Chondrocyte (in vitro differentiated cells): ENCODE results near the gene ACER3. TPM values are rescaled to one million over a fixed set of nuclear protein-coding genes. Genes with fewer than 3 reads are reported as not detected.
"Not testable (repeated sequence)": the region's sequence is repeated elsewhere in the genome, so short reads cannot be mapped to it uniquely, and the experiment has no call there.

Experiments
- DNase-seq: peaks from one replicate; pipeline ENCODE4 v3.0.0; 2021; ENCODE audit warnings: mixed read lengths, low spot score
- H3K27ac Mint-ChIP-seq: one replicate; pipeline ENCODE4 v1.8.0; 2021; ENCODE audit warnings: mild to moderate bottlenecking, moderate library complexity, mixed read lengths; ENCODE audit not compliant: unreplicated experiment
- H3K27me3 Mint-ChIP-seq: 2 replicates; pipeline ENCODE4 v1.8.0; 2021; ENCODE audit warnings: low read depth, mixed read lengths
- H3K36me3 Mint-ChIP-seq: 2 replicates; pipeline ENCODE4 v1.8.0; 2021; ENCODE audit warnings: low read depth, mixed read lengths
- H3K4me1 Mint-ChIP-seq: 2 replicates; pipeline ENCODE4 v1.8.0; 2021; ENCODE audit warnings: low read depth, mild to moderate bottlenecking, mixed read lengths
- H3K4me3 Mint-ChIP-seq: one replicate; pipeline ENCODE4 v1.8.0; 2021; ENCODE audit warnings: mild to moderate bottlenecking, moderate library complexity, mixed read lengths; ENCODE audit not compliant: unreplicated experiment
- H3K9me3 Mint-ChIP-seq: 2 replicates; pipeline ENCODE4 v1.8.0; 2021; ENCODE audit warnings: low read depth, mixed read lengths
- CTCF ChIP-seq: fragments of 200-600 bp; sonication (generic); IDR thresholded peaks from 2 replicates; pipeline ENCODE4 v1.5.0; 2021; ENCODE audit warnings: antibody characterized with exemption, mild to moderate bottlenecking, moderate library complexity
- long read RNA-seq: library from polyadenylated mRNA; stranded (forward); transcript quantifications from one replicate; pipeline ENCODE4 v2.0.0, GENCODE V29; 2021
- total RNA-seq: library from RNA; stranded (reverse); gene quantifications from 3 replicates; pipeline ENCODE4 v1.2.1, GENCODE V29; 2021

ACER3 gene
- 15.8 to 17.9 TPM (median 16.0 TPM) in 3 replicates for total RNA-seq
- long read RNA-seq, full-length matches to known transcripts, result 10 of 11 reads
- long read RNA-seq, partial matches to known transcripts, result 0 of 11 reads
- long read RNA-seq, other reads (novel, unspliced or antisense), result 1 of 11 reads

- TF ChIP-seq CTCF, result peak; percentile 61
- H3K4me3 Mint-ChIP-seq, result peak within 1 kb of the TSS; percentile 89
- no peaks in the 10 kb centered on the region for H3K9me3 Mint-ChIP-seq
- peak within 1 kb of the TSS; percentile 89 for H3K27ac Mint-ChIP-seq
- H3K4me1 Mint-ChIP-seq, result peaks cover 12% of the 10 kb centered on the region
- H3K27me3 Mint-ChIP-seq, result no peaks in the 10 kb centered on the region
- no peaks in the 10 kb centered on the region for H3K36me3 Mint-ChIP-seq
- DNase-seq, result peak; percentile 92
Observed at GRCh38 chr11:76860539-76861475, at the start of gene ACER3. Gene ACER3, plus strand, starts transcription at chr11:76860918. Its CDS starts 59 bp downstream, at chr11:76860977.

- H3K4me3 Mint-ChIP-seq, result no peak overlapping the region
- peaks cover 17% of the 10 kb centered on the region for H3K4me1 Mint-ChIP-seq
- peaks cover 4% of the 10 kb centered on the region for H3K36me3 Mint-ChIP-seq
- no peak for DNase-seq
- no peaks in the 10 kb centered on the region for H3K27me3 Mint-ChIP-seq
- peaks cover 12% of the 10 kb centered on the region for H3K9me3 Mint-ChIP-seq
- no peak overlapping the region for H3K27ac Mint-ChIP-seq
- no peak for TF ChIP-seq CTCF
Observed at GRCh38 chr11:76811259-76811658, 49.5 kb upstream of the ACER3 start.

- Mint-ChIP-seq H3K4me3 (no peak overlapping the region), H3K27ac (no peak overlapping the region), H3K36me3 (peaks cover 7% of the 10 kb centered on the region), H3K27me3 (no peaks in the 10 kb centered on the region), H3K4me1 (no peaks in the 10 kb centered on the region), H3K9me3 (peaks cover 19% of the 10 kb centered on the region)
- DNase-seq, result no peak
- TF ChIP-seq CTCF, result no peak
Observed at GRCh38 chr11:76814414-76814813, 46.3 kb upstream of the ACER3 start.

- H3K4me3 Mint-ChIP-seq, DNase-seq, H3K27me3 Mint-ChIP-seq, H3K4me1 Mint-ChIP-seq, H3K27ac Mint-ChIP-seq, H3K36me3 Mint-ChIP-seq: not testable (repeated sequence)
- H3K9me3 Mint-ChIP-seq, result peaks cover 19% of the 10 kb centered on the region
Observed at GRCh38 chr11:76815678-76816077, 45.0 kb upstream of the ACER3 start.

GRCh38 chr11:76820184-76820566 is 40.5 kb upstream of the ACER3 start:
- Mint-ChIP-seq H3K4me1 (peaks cover 11% of the 10 kb centered on the region), H3K27me3 (no peaks in the 10 kb centered on the region), H3K4me3 (no peak overlapping the region), H3K27ac (no peak overlapping the region), H3K36me3 (peaks cover 7% of the 10 kb centered on the region), H3K9me3 (peaks cover 15% of the 10 kb centered on the region)
- no peak for TF ChIP-seq CTCF
- DNase-seq, result no peak

GRCh38 chr11:76821396-76821795 is 39.3 kb upstream of the ACER3 start:
- not testable (repeated sequence) for DNase-seq, H3K4me3 Mint-ChIP-seq, H3K27me3 Mint-ChIP-seq, H3K9me3 Mint-ChIP-seq, H3K27ac Mint-ChIP-seq, H3K36me3 Mint-ChIP-seq
- H3K4me1 Mint-ChIP-seq, result peaks cover 11% of the 10 kb centered on the region
